Peyer's patch (tissue), 4 donors: ENCODE measurements around the gene TUBB1.

Experiments
- POLR2A ChIP-seq, 2 donors: fragments of 450-650 bp; IDR thresholded peaks; one replicate each; pipeline ENCODE4 v1.5.1; 2017; ENCODE audit warnings: antibody characterized with exemption in 2 of 2, mild to moderate bottlenecking in 2 of 2, moderate library complexity in 2 of 2
- TF ChIP-seq, protein P1 (sequence below), 6 experiments: fragments of 450-650 bp in 4 of 6; fragments of 200-600 bp in 2 of 6; sonication (generic) in 1 of 6; IDR thresholded peaks; one replicate each; pipeline ENCODE4 v1.5.1; 2017 to 2019; ENCODE audit warnings: antibody characterized with exemption in 6 of 6, mild to moderate bottlenecking in 3 of 6, moderate library complexity in 1 of 6

DNA sequence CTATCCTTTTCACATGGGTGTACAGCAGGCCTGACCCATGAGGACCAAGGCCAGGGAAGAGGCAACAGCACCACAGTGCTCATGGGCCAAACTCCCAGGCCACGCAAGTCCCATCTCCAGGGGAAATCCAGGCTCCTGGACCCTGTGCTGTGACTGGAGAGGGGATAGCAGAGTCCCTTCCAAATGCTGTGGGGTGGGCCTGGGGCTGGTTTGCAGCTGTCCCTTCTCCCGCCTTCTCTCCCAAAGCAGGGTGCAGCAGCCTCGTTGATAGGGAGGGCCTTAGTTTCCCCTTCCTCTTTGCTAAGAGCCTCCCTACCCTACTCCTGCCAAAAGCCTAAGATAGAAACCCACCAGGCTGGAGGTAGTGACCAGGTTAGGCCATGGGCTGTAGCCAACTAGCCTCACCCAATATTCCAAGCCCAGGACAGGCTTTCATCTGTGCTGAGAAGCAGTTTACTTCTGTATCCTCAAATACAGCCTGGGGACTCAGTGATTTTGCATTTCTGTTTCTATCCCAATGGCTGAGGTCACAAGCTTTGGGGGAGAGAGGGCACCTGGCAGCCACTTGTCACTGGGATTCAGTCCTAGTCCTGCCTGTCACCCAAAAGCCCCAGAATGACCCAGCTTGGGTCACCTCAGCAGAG lies 13.6 kb upstream of the TUBB1 start:
- TF ChIP-seq, protein P1, sequence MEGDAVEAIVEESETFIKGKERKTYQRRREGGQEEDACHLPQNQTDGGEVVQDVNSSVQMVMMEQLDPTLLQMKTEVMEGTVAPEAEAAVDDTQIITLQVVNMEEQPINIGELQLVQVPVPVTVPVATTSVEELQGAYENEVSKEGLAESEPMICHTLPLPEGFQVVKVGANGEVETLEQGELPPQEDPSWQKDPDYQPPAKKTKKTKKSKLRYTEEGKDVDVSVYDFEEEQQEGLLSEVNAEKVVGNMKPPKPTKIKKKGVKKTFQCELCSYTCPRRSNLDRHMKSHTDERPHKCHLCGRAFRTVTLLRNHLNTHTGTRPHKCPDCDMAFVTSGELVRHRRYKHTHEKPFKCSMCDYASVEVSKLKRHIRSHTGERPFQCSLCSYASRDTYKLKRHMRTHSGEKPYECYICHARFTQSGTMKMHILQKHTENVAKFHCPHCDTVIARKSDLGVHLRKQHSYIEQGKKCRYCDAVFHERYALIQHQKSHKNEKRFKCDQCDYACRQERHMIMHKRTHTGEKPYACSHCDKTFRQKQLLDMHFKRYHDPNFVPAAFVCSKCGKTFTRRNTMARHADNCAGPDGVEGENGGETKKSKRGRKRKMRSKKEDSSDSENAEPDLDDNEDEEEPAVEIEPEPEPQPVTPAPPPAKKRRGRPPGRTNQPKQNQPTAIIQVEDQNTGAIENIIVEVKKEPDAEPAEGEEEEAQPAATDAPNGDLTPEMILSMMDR (IDR thresholded peaks at IDR 0.05) = no peak
- no peak for TF ChIP-seq POLR2A (IDR thresholded peaks at IDR 0.05)
